LoVo (cell line): ENCODE data around the gene KBTBD2.
"Not testable (repeated sequence)": the region's sequence is repeated elsewhere in the genome, so short reads cannot be mapped to it uniquely, and the experiment has no call there.

Experiments used
- DNase-seq: peaks from one replicate; pipeline ENCODE4 v3.0.0-alpha.2; 2016; ENCODE audit warnings: low spot score

Gene KBTBD2

DNA sequence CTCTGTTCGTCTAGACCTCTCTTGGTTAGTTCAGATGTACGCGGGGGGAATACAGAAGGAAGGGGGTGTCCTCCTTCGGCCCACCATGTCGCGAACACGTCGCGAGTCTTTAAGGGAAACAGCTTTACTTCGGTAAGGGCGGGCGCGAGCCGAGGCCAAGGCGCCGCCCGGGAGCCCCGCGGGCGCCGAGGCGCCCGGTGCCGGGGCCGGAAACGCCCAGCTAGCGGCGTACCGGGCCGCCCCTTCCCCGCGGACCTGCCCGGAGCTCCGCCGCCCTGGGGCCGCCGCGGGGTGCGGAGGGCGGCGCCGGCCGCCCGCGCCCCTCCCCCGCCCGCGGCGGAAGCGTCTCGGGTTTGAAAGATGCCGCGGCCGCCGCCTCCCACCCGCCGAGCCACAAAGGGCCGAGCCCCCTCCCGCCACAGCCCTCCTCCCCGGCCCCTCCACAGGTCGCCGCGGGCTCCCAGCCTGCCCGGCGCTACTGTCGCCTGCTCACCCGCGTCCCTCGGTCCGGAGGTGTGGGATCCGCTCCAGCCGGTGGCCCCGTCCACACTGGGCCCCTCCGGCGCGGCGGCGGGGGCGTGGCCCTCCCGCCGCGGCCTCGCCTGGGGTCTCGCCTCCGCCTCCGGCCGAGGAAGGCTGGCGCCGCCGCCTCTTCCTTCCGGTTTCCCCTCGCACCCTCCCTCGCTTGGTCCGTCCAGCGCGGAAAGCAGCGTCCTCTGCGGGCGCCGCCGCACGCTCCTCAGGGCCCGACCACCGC, at the start of gene KBTBD2:
TSS of gene KBTBD2 (minus strand) at position 718 of the 757 bp plus-strand sequence. CDS start 12,156 bp downstream, outside the sequence.
- peak; percentile 89 for DNase-seq

DNA sequence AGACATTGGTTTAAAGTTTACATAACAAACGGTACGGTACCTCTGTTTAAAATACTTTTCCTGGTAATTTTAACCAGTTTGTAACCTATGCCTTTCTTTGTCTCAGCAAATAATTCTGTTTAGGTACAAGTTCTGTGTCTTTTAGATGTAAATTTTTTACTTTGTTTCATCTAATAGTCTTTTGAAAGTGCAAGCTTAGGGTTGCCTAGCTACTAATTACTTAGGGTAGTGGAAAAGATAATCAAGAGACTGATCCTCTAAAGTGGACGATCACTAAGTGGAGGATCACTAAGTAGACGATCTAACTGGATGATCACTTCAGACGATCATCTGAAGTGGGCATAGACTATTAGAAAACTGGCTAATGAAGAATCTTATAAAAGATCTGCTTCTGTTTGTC, 49.6 kb upstream of the KBTBD2 start:
- DNase-seq = no peak

DNA sequence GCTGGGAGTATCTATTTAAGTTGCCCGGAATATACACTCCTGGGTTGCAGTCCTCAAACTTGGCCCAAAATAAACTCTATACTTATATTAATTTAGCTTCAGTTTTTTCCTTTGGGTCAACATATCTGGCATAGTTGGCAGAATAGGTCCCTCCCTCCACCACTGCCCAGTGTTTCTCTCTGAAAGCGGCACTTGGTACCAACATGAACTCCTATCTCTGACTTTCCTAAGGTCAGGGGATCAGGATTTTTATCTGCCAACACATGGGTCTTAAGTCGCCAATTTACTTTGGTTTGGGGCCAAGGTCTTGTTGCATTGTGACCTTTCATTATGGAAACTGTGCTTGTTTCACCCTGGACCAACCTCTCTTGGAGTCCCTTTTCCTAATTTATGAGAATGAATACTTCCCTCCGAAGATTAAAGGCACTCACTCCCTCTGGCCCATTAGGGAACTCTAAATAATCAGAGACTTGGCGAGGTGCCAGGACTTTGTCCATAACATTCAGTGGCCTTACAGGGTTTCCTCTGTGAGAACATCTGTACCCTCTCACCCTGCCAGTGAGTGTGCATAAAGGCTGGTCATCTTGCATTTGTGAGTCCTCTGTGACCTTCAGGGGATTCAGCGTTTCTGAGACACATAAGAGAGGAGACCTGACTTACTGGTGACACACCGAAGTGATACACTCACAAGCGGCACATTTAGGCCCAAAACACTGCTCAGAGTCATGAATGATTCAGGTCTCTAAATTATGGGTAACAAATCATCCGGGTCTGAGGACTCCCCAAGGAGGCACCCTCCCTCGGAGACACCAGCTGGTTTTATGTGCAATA, 46.0 kb upstream of the KBTBD2 start:
- DNase-seq = no peak

DNA sequence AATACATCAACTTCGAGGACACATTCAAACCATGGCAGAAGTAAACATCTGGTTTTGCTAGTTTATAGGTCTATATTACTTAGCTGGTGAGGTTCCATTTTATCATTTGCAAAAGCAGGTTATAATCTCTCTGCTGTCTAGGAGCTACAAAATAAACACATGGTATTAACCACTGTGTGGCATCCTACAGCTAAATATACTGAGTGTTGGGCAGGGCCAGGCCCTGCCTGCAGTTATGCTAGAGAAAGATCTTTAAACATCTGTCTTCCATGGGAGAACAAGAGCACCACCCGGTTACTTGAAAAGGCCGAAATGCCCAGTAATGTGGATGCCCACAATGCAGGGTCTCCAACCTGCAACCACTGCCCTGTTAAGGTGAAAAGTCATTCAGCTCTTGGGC, 45.1 kb upstream of the KBTBD2 start:
- DNase-seq = no peak

DNA sequence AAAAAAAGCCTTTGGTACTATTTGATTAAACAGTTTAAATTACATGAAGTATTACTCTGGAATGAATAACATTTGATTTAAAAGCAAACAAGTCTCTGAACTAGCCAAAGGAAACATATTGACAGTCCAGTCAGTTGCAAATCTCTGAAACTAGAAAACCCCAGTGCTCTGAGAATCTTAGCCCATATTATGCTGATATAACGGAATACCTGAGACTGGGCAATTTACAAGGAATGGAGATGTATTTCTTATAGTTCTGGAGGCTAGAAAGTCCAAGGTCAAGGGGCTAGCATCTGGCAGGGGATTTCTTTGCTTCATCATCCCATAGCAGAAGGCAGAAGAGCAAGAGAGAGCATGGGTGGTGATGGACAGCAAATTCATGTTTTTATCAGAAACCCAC, 44.0 kb upstream of the KBTBD2 start:
- DNase-seq = no peak

DNA sequence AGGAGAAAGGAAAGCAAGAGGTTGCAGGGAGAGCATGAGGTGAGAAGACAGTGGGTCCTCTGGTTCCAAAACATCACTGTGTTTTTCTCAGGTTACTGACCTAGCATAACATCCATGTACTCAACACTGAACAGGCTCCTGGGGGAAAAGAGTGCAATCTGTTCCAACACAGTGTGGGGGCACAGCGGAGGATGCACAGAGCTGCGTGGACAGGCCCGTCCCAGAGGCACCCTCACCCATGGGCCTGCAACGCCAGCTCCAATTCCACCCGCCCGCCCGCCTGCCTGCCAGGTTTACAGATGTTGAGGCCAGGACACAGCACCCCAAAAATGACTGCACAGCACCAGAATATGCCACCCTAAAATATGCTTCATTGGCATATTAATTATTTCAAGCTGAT, 38.8 kb upstream of the KBTBD2 start:
- no peak for DNase-seq

DNA sequence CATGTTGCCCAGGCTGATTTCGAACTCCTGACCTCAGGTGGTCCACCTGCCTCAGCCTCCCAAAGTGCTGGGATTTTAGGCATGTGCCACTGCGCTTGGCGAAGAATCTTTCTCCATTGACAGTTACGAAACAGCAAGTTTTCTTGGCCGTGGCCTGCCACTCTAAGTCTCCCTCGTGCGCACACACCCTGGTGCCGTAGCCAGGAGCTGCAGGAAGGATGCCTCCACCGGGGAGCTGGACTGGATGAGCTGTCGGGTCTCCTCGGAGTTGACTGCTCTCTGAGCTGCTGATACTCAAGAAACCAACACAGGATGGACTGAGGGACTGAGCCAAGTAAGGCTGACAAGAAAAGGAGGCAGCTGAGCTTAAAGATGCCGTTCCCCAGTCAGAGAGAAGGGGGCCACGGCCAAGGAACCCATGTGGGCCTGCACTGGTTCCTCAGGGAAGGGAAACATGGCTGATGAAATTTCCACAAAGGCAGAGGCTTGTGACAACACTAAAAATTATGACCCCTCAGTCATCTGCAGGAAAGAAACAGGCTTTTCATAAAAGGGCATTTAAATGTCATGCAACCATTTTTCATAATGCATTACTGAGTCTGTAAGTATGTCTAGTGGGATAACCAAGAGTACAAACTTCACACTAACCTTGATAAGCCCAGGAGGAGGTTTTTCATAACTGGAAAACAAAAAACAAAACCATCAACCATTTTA, 38.0 kb upstream of the KBTBD2 start:
- DNase-seq = no peak

DNA sequence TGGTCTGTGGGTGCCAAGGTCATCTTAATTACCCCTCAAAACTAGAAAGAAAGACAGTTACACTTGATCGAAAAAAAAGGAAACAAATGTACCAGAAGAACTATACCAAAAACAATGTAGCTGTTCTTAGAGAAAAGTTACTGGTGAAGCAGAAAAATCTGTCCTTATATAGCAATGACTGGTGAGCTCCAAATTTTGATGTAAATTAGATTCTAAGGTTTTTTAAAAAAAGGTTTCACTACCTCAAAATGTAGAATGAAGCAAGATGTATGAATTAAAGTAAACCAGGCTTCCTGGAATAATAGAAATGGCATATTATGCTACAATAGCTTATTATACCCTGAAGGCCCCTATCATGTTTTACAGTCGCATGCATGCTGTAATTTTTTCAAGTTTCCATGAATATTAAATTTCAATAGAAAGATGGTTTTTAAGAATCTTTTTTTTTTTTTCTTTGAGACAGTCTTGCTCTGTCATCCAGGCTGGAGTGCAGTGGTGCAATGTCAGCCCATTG, 37.3 kb upstream of the KBTBD2 start:
- no peak for DNase-seq

DNA sequence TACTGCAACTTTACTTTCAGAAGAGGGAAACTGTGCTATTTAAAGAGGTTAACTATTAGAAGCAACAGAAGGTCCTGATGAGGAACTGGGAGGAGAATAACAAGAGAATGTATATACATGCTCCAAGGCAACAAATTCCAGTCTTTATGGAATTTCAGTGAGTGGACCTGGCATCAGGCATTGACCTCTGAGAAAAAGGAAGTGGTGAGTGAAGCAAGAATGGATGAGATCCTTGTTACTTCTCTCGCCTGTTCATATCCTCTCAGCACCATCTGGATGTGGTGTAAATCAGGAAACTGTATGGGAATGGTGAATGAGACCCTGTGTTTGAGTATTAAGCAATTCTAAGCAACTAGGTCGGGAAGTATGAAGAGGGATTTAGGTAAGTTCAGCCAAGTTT, 30.3 kb upstream of the KBTBD2 start:
- no peak for DNase-seq

DNA sequence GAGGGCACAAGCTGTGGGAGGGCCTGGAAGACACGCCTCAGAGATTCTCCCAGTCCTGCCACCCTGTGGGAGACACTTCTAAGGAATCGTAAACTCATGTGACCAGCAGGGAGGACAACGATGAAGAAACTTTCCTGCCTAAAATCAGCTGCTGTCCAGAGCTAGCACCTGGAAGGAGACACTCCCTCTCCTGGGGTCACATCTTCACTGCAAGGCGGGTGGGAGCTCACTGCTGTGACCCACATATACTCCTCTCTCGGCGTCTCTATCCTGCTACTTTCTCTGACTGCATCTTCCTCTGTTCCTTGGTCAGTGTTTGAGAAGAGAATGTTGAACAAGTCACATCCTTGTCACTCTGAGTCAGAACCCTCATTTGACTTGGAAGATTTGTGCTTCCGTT, 25.4 kb upstream of the KBTBD2 start:
- not testable (repeated sequence) for DNase-seq

DNA sequence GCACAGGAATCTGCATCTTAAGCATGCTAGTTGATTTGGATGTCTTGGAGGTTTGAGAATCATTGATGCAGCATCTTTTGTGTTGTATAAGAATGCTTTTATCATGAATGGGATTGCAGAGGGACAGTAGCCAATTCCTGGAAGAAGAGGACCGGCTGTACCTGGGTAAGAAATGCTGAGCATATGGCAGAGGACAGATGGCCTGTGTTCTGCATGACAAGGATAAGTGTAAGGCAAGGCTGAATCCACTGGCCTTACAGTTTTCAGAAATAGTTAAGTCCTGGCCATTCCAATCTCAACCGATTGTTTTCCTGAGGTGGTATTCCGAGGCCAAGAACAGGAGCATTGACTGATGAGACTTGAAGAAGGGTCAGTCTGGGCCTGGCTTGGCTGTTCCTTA, 24.4 kb upstream of the KBTBD2 start:
- DNase-seq = no peak

DNA sequence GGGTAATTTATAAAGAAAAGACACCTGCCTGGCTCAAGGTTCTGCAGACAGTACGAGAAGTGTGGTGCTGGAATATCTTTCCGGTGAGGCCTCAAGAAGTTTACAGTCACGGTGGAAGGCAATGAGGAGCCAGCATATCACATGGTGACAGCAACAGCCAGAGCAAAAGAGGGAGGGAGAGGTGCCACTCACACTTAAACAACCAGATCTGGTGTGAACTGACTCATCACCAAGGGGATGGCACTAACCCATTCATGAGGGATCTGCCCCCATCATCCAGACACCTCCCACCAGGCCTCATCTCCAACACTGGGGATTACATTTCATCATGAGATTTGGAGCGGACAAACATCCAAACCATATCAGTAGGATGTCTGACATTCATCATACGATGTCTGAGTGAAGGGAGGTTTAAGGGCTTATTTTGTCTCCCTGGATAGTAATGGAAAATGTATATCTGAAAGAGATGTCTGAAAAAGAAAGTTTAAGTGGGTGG, 23.5 kb upstream of the KBTBD2 start:
- no peak for DNase-seq

DNA sequence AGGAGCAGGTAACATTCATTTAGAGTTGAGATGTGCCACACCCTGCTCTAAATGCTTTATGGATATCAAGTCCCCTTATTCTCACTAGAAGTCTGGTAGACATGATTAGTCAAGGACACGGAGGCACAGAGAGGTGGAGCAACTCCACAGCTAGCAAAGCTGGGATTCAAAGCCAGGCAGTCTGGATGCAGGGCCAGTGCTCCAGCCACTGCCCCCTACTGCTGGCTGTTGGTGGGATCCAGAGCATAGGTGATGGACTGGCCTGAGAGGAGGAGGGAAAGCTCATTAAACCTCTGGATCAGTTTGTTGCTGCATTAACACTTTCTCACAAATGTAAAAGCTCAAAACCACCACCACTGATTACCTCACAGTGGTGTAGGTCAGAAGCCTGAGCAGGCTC, 22.6 kb upstream of the KBTBD2 start:
- no peak for DNase-seq

DNA sequence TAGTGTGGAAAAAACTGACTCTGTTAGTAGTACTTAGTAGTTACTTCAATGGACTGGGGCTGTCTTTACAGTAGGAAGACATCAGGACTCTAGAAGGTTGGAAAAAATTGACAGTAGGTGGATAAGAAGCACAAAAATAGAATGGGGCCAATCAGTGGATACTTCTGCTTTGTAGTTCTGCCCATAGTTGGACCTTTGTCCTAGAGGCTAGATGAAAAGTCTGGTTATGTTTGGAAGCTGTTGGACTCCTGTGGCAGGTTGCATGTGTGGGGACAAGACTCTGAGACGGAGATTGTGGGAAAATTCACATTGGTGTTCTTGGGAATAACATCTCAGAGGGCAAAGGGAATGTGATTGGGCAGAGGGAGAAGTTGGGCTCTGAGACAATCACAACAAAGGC, 18.6 kb upstream of the KBTBD2 start:
- no peak for DNase-seq

DNA sequence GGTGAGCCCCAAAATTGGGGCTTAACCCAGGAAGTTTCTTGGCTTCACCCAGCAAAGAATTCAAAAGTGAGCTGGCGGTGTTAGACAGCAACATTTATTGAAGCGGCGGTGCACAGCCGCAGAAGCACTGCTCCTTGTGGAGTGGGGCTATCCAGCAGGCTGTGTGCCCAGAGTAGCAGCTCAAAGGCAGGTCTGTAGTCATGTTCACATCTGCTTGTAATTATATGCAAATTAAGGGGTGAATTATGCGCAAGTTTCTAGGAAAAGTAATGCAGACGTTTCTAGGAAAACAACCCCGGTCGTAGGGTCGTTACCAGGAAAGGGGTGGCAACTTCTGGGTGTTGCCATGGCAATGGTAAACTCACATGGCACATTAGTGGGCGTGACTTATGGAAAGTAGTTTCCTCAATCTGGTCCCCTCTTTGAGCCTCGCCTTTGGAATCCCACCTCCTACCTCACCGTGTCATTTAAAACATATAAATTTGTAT, 13.7 kb upstream of the KBTBD2 start:
- peak; percentile 73 for DNase-seq

DNA sequence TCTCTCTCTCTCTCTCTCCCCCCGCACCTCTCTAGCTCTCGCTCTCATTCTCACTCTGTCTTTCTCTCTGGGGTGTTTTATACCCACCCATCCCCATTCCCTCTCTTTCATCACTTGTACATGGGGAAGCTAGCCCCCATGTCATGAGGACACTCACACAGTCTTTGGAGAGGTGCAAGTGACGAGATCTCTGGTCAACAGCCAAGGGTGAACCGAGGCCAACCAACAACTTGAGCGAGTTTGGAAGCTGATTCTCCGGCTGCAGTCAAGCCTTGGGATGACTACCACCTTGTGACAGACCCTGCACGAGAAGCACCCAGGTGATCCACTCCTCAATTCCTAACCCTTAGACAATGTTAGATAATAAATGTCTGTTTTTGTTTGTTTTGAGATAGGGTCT, 10.1 kb upstream of the KBTBD2 start:
- no peak for DNase-seq

DNA sequence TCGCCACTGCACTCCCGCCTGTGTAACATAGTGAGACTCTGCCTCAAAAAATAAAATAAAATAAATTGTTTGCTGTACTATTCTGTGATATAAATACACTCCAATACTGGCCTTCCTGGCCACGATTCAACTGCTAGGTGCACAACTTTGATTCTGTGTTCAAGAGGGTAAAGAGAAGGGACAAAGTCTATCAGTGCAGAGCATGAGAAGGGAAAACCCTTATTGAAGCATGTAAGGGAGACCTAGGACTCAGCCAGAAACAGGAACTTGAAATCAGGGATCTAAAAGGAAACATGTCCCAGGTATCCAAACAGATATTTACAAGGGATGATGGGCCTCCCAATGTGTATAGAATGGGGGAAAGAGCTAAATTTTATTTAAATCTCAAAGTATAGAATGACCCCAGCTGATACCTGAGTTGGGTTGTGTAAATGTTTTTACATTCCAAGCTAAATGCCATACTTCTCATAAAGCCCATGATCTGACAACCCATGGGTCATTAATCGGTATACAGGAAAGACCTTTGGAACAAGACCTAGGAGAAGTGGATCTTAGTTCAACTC, 9.0 kb upstream of the KBTBD2 start:
- no peak for DNase-seq

DNA sequence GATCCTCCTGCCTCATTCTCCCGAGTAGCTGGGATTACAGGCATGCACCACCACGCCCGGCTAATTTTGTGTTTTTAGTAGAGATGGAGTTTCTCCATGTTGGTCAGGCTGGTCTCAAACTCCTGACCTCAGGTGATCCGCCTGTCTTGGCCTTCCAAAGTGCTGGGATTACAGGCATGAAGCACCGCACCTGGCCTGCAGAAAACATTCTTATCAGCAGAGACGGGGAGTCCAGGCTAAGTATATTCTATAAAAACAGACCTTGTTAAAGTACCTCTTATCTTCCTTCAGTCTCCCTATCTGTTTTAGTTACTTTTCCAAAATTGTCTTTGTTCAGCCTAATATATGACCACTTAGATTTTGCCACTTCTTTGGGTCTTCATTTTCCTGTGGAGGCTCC, 5.8 kb upstream of the KBTBD2 start:
- DNase-seq = not testable (repeated sequence)

DNA sequence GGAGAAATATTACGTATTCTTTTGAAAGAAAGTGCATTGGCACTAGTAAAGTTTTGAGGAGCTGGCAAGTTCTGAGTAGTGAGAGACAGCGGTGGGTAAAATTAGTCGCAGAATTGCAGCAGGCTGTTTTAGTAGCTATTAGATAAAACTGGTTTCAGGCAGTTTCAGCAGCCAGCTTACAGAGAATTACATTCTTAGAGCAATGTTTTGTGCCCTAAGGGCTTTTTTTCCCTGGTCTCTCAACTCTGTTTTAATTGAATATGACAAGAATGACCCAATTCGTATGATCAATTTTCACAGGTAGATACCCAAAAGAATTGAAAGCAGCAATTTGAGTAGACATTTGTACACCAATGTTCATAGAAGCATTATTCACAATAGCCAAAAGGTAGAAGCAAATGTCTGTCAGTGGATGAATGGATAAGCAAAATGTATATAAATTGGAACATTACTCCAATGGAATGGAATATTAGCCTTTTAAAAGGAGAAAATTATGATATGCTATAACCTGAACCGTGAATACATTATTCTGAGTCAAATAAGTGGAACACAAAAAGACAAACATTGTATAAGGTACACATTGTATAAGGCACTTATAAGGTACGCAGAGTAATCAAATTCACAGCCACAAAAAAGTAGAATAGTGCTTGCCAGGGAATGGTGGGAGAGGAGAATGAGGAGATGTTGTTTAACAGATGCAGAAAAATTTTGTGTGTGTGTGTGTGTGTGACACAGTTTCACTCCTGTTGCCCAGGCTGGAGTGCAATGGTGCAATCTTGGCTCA, 5.2 kb upstream of the KBTBD2 start:
- no peak for DNase-seq

DNA sequence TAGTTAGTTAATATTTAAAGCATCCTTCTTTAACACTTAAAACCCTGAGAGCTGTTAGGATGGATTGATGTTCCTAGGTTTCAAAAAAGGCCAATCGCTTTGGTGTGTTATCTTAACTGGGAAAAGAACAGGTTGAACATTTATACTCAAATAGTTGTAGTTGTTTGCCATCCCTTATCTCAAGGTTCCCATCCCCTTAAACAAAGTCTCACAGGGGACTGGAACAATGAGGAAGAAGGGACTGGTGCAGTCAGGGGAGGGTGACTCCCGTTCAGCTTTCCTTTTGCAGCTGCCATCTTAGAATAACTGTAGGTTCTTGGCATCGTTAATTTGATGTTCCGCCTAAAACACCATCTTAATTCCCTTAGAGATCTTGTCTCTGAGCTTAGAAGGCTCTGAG, 2.6 kb upstream of the KBTBD2 start:
- DNase-seq = no peak

DNA sequence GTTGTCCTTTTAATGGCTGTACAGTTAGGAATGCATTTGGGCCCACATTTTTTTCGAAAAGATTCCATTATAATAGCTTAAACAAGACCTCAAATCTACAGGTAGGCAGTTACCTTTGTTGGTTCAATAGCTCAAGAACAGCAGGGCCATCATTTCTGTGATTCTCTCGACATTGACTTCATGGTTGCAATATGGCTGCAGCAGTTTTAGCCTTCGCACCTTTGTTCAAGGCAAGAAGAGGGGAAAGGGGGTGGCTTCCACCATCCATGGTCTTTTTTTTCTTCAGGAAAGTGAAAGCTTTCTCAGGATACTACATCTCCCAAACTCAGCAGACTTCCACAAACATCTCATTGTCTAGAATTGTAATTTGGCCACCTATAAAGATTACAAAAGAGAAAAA, 2.2 kb upstream of the KBTBD2 start:
- no peak for DNase-seq
